ENCODE data around the gene LRRC8D.

The LRRC8D gene

GRCh38 chr1:89927049-89927448 is 106.2 kb downstream of the LRRC8D start:
- H3K9me3 ChIP-seq (ENCODE audit: severe bottlenecking): peaks cover 3% of the 10 kb centered on the region

GRCh38 chr1:89927478-89927877 is 106.6 kb downstream of the LRRC8D start:
- peaks cover 6% of the 10 kb centered on the region; the same call in 1 of the 2 replicates for H3K36me3 ChIP-seq
- no peak for DNase-seq
- peaks cover 3% of the 10 kb centered on the region for H3K9me3 ChIP-seq (ENCODE audit: severe bottlenecking)
- H3K27me3 ChIP-seq (ENCODE audit: insufficient read depth, low read depth, severe bottlenecking): no peaks in the 10 kb centered on the region
- no peak for TF ChIP-seq CTCF (IDR thresholded peaks at IDR 0.05; ENCODE audit: low read depth, low read length)
- H3K27ac ChIP-seq: no peak overlapping the region
- no peak overlapping the region for H3K4me3 ChIP-seq (ENCODE audit: low read depth, low read length)

More at GRCh38 chr1:89927049-89927448, 106.2 kb downstream of the LRRC8D start:
- H3K27ac ChIP-seq: no peak overlapping the region
- H3K4me3 ChIP-seq (ENCODE audit: low read depth, low read length): no peak overlapping the region
- no peak for TF ChIP-seq CTCF (IDR thresholded peaks at IDR 0.05; ENCODE audit: low read depth, low read length)
- no peaks in the 10 kb centered on the region for H3K27me3 ChIP-seq (ENCODE audit: insufficient read depth, low read depth, severe bottlenecking)
- DNase-seq: no peak
- peaks cover 6% of the 10 kb centered on the region; the same call in 1 of the 2 replicates for H3K36me3 ChIP-seq

GRCh38 chr1:89928506-89928905 is 107.7 kb downstream of the LRRC8D start:
- TF ChIP-seq CTCF (IDR thresholded peaks at IDR 0.05; ENCODE audit: low read depth, low read length): no peak
- H3K9me3 ChIP-seq (ENCODE audit: severe bottlenecking): peaks cover 3% of the 10 kb centered on the region
- H3K4me3 ChIP-seq (ENCODE audit: low read depth, low read length): no peak overlapping the region
- no peak for DNase-seq
- no peaks in the 10 kb centered on the region for H3K27me3 ChIP-seq (ENCODE audit: insufficient read depth, low read depth, severe bottlenecking)
- H3K36me3 ChIP-seq: peaks cover 9% of the 10 kb centered on the region
- no peak overlapping the region for H3K27ac ChIP-seq

GRCh38 chr1:89929467-89930063 is 108.7 kb downstream of the LRRC8D start:
- TF ChIP-seq CTCF (IDR thresholded peaks at IDR 0.05; ENCODE audit: low read depth, low read length): no peak
- Histone ChIP-seq H3K27me3 (ENCODE audit: insufficient read depth, low read depth, severe bottlenecking) (no peaks in the 10 kb centered on the region), H3K27ac (no peak overlapping the region), H3K4me3 (ENCODE audit: low read depth, low read length) (no peak overlapping the region), H3K36me3 (peaks cover 9% of the 10 kb centered on the region), H3K9me3 (ENCODE audit: severe bottlenecking) (no peaks in the 10 kb centered on the region)
- no peak for DNase-seq

- no peak for DNase-seq
Observed at GRCh38 chr1:89930579-89930978, 109.7 kb downstream of the LRRC8D start.

More at GRCh38 chr1:89930579-89930978, 109.7 kb downstream of the LRRC8D start:
- no peak overlapping the region for H3K4me3 ChIP-seq (ENCODE audit: low read depth, low read length)
- no peak overlapping the region for H3K27ac ChIP-seq
- no peaks in the 10 kb centered on the region for H3K9me3 ChIP-seq (ENCODE audit: severe bottlenecking)
- H3K36me3 ChIP-seq: peaks cover 9% of the 10 kb centered on the region
- no peak for TF ChIP-seq CTCF (IDR thresholded peaks at IDR 0.05; ENCODE audit: low read depth, low read length)
- no peaks in the 10 kb centered on the region for H3K27me3 ChIP-seq (ENCODE audit: insufficient read depth, low read depth, severe bottlenecking)

Data from WERI-Rb-1 (cell line).